Mesenteric fat pad (tissue), 1 donor: ENCODE results near the gene PLOD2. TPM values are rescaled to one million over a fixed set of nuclear protein-coding genes. Genes with fewer than 3 reads are reported as not detected.
"Not testable (repeated sequence)": the region's sequence is repeated elsewhere in the genome, so short reads cannot be mapped to it uniquely, and the experiment has no call there.

Experiments
- DNase-seq: peaks from one replicate; pipeline ENCODE4 v3.0.0-alpha.2; 2020; ENCODE audit warnings: low spot score
- total RNA-seq: library from RNA; stranded (reverse); fragmentation: NEBNext Ultra II Directional; extraction: Animal tissue kit (Norgen Biotek cat#: 25700); gene quantifications from one replicate; pipeline ENCODE4 v1.2.1, GENCODE V29; 2021
- donor health status: DM: yes; HTN: yes; CAD: no.

The PLOD2 gene
- total RNA-seq, 1 donor from 2014 or later, result 219 TPM

- DNase-seq, result no peak
These were observed 18.2 kb downstream of the PLOD2 start for GRCh38 chr3:146142757-146143156.

DNA sequence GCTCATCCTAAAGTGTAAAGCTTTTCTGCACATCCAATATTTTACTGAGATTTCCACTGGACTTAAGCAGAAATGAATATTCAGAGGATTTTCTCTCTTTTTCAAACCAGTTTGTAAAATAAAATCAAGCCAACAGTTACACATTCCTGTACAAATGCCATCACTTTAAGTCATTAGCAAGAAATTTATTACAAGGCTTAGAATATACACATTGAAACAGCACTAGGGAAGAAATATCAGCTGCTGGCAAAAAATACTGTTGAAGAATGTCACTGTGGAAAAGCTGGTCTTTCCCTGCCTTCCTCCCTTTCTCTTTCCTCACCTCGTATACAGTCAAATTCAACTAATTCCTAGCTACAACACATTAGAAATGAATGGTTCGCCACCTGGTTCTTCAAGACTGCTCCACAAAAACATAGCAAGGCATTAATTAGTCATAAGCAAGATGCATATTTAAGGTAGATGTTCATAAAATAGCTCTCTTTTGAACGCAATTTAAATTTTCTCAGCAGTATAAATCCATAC, 21.3 kb downstream of the PLOD2 start:
- no peak for DNase-seq

DNA sequence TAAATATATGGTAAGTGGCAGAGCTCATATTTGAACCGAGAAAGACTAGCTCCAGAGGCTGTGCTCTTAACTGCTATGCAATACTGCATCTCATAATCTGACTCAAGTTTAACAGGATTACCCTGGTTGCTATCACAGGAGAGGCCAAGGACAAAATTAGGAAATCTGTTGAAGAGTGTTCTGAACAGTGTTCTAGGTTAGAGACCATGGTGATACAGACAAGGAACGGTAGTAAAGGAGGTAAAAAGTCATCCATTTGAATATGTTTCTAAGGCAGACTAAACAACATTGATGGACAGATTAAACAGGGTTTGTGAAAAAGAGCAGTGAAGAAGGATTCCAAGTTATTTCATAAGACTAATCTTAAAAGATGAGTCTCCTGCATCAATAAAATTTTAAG, 22.1 kb downstream of the PLOD2 start:
- no peak for DNase-seq

- no peak for DNase-seq
These were observed 24.3 kb downstream of the PLOD2 start for GRCh38 chr3:146136647-146137046.

DNA sequence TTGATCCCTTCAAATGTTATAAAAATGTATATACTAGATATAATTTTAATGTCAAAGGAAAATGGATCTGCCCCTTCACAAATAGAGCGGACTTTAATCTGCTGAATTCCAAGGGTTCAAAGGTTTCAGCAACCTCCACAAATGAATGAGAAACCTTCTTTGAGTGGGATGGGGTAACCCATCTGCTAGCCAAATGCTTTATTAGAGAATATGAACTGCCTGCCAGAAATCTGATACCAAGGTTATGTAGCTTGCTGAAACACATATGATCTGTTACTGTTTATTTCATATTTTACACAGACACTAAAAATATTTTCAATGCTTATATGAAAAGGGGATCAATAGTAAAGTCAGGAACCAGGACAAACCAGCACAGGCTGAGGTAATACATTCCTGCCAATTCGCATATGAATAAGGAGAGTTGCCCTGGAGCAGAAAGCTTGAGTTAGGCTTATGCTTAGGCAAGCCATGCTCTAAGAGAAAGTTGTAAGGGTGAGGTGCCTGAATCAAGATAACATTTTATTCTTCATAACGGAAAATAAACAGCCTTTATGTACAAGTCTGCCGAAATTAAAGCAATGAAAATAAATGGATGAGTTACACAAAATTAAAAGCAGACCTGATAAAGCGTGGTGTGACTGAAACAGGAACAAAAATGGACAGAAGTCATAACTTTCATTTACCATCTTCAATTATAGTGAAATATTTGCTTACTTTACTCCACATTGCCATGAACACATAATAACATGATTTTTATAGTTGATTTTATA, 26.5 kb downstream of the PLOD2 start:
- DNase-seq, result no peak

GRCh38 chr3:146133441-146133840, 27.5 kb downstream of the PLOD2 start:
- DNase-seq, result no peak

DNA sequence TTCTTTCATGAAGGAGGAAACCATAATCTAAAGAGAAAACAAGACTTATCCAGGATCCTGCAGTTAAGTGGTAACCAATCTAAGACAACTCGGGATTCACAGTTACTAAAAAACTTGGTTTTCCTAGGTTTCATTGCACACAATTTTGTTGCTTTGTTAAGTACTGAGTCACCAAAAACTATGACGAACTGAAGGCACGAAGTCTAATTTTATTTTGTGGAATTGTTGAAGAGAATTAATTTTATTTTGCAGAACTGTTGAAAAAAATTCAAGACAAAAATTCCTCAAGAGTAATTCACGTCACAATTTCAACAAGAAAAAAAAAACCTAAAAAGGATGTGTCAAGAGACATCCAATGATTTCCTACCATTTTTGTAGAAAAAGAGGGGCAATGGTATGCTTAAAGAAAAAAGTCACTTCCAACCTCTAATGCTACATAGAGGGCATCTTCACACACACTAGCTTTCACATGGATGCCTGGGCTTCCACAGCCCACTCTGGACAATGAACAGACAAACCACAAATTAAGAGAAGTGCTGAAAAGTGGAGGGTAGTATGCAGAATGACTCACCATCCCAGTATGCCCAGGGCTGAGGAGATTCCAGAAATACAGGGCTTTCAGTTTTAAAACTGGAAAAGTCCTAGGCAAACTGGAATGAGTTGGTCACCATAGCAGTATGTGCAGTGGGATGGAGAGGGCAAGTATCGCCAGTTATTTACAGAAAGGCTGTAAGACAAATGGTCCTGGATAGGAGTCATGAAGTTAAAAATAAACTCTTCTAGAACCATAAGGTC, 29.2 kb downstream of the PLOD2 start:
- DNase-seq, result no peak

DNA sequence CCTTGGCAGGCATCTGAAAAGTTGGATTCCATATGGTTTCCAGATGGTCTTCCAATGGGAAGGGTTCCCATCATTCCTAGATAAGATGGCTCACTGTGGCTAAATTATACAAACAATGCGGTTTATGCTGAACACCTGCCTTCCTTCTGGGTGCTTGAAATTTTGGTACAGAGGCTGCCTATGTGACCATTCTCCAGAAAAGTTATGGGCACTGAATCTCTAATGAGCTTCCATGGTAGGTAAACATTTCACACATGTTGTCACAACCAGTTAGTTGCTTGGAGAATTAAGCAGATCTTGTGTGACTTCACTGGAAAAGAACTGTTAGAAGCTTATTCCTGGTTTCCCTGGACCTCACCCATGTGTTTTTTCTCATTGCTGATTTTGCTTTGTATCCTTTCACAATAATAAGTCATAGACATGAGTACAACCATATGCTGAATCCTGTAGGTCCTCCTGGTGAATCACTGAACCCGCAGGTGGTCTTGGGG, 30.1 kb downstream of the PLOD2 start:
- no peak for DNase-seq

DNA sequence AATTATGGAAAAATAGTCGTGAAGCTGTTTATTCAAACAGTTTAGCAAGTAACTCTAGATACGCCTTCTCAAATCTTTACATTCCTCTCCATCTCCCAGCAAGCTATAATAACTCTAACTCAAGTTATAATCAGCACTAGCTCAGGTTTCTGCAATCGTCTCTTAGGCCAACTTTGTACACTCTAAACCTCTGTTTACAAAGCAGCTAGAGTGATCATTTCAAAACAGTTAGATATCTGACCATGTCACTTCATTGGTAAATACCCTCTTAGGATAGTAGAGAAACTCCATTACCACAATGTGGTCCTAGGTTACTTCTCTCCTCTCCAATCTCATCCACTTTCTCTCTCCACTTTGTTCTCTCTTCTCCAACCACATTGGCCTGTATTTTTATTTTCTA, 31.2 kb downstream of the PLOD2 start:
- no peak for DNase-seq

DNA sequence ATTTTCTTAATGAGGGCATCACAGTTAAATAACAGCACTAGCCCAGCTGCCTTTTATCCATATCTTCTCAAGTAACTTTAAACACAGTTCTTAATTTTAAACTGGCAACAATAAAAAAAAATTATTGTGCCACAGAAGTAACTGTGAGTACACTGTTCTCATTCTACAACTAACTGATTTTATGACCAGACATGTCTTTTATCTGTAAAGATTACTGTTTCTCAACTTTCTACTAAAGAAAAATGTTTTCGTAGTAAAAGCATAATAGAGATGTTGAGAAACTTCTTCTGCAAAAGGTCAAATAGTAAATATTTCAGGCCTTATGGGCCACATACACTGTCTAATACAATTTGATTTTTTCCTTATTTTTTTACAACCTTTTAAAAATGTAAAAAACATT, 32.0 kb downstream of the PLOD2 start:
- DNase-seq, result no peak

DNA sequence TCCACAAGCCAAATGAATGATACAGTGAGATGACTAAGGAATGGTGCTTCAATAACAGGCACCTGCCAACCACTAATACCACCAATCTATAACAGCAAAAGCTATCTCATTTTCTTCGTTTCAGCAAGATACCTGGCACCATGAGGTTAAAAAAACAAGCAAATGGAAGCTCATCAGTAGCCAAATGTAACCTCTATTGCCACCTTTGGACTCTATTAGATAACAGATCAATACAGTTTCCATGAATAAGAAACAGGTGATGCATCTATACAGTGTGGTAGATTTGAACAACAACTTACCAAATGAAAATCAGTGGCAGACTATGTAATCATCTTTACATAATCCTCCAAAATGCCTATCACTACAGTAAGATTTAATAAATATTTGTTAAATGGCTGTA, 32.8 kb downstream of the PLOD2 start:
- DNase-seq, result no peak

DNA sequence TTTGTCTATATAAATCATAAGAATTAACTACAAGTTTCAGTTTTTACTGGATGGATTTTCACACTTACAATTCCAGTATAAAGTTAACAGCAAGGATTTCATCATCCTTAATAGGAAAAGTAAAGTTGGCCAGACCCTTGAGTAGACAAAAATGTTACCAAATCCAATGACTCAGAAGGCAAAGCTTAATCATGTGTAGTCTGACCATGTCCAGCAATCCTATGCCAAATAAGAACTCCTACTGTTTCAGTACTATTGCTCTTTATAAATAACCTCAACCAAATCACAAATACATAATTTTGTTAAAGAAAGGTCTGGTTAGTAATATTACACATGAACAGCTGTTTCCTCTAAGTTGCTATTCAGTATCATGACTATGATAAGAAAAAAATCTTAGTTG, 35.0 kb downstream of the PLOD2 start:
- DNase-seq, result no peak

GRCh38 chr3:146124126-146124801, 36.7 kb downstream of the PLOD2 start:
- DNase-seq, result no peak

DNA sequence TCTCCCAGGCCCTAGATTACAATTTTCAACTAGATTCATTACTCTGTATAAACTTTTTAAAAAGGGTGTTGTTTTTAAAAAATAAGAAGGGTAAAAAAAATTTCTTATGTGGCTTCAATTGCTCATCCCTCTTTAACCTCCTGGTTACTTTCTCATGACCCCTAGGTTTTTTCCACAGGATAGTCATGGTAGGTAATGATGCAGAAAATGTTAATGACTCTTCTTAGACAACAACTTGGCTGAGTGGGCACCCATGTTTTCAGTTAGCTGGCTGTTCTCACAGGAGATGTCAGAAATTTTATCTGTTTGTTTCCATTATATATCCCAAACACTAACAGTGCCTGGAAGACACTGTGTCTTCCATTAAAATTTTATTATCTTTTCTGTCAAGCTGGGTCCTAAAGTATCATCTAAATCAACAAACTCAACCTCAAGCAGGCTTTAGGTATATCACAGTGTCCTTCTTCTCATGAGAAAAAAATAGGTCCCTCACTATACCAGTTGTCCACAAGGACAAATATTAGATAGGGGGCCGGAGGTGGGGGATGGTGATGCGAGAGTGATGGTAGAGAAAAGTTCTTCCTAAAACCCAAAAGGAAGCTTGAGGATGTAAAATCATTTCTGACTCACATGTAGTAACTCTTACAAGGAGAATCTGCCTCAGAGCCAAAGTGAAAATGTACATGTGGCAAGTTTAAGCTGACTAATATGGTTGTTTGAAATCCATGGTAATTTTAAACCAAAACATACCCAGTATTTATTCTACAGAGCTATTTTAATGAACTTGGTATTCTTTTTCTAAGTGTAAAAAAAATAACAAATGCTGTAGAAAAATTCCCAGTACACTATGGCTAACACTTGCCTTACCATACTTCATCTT, 43.3 kb downstream of the PLOD2 start:
- no peak for DNase-seq

DNA sequence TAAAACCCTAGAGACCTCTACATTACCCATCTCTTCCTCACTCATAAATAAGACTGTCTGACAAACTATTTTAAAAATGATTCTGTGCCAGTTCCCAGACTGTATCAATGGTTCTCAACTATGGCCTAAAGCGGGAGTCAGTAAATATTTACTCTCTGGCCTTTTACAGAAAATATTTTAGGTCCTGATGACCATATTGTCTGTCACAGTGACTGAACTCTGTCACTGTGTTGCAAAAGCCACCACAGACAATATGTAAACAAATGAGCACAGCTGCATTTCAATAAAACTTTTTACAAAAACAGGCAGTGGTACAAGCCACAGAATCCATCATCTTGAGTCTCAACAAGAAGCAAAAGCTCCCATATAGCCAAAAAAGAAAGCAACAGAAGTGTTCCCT, 45.4 kb downstream of the PLOD2 start:
- no peak for DNase-seq

GRCh38 chr3:146113804-146114203, 47.2 kb downstream of the PLOD2 start:
- not testable (repeated sequence) for DNase-seq

DNA sequence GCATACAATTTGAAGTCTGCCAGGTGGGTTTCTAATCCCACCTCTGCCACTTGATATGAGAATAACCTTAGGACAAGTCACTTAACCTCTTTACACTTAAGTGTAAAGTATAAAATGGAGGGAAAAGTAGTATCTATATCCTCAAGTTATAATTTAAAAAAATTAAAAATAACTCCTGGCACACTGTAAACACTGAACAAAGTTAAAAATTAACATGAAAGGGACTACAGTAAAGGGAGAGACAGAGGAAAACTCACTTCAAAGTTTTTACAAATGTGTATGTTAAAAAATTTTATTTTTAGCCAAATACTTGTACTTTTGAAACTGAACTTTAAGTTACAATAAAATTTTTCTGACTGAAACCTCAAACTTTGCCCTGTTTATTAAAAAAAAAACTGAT, 49.6 kb downstream of the PLOD2 start:
- no peak for DNase-seq

- DNase-seq, result no peak
These were observed 50.8 kb downstream of the PLOD2 start for GRCh38 chr3:146110161-146110560.

GRCh38 chr3:146106986-146107385, 54.0 kb downstream of the PLOD2 start:
- DNase-seq, result no peak

DNA sequence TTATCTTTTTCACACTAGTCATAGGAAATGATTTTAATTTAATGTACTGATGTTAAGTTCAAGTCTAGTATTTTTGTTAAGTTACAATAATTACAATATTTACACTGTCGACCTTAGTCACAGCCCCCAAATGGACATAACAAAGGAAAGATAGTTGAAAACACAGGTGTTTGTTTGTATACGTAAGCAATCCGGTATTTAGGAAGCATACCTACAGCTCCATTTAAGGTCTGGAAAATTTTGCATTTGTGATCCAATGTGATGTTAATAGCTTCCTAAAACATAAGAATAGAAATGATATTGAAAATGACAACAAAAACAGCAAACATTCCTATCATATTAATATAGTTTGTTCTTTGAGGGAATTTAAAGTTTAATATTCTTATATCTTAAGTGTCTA, 56.9 kb downstream of the PLOD2 start:
- no peak for DNase-seq

DNA sequence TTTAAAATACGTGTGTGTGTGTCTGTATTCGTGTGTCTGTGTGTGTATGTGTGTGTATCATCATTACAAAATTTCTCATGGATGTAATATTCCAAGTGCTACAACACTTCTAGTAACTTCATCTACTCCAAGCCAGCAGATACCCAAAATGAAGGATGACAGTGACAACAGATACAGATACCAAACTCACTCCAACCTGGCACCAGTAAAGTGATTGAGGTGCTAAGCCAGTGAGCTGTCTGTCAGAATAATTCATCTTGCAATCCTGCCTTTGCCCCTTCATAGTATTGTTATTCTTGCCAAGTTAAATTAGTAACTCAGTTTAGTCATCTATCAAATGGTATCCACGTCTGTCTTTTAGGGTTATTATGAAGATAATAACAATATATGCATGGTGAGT, 58.1 kb downstream of the PLOD2 start:
- DNase-seq, result no peak
